ENCODE data around the gene NKPD1.

Gene NKPD1

GRCh38 chr19:45170146-45171106 lies 9.6 kb upstream of the NKPD1 start:
- Histone ChIP-seq H3K9ac (ENCODE audit: low read length) (no peak overlapping the region), H3K36me3 (ENCODE audit: control insufficient read depth, insufficient read depth, low read length) (no peaks in the 10 kb centered on the region), H3K27me3 (ENCODE audit: control insufficient read depth, insufficient read depth, low read length) (no peaks in the 10 kb centered on the region), H3K4me1 (ENCODE audit: control insufficient read depth, insufficient read depth, low read length) (no peaks in the 10 kb centered on the region), H3K4me3 (ENCODE audit: low read length) (no peak overlapping the region), H3K27ac (ENCODE audit: low read depth, low read length) (no peak overlapping the region)

GRCh38 chr19:45169602-45170001 lies 8.8 kb upstream of the NKPD1 start:
- Histone ChIP-seq H3K9ac (ENCODE audit: low read length) (no peak overlapping the region), H3K27ac (ENCODE audit: low read depth, low read length) (no peak overlapping the region), H3K4me3 (ENCODE audit: low read length) (no peak overlapping the region), H3K27me3 (ENCODE audit: control insufficient read depth, insufficient read depth, low read length) (no peaks in the 10 kb centered on the region), H3K4me1 (ENCODE audit: control insufficient read depth, insufficient read depth, low read length) (no peaks in the 10 kb centered on the region), H3K36me3 (ENCODE audit: control insufficient read depth, insufficient read depth, low read length) (no peaks in the 10 kb centered on the region)

GRCh38 chr19:45168767-45169351 lies 8.1 kb upstream of the NKPD1 start:
- Histone ChIP-seq H3K27me3 (ENCODE audit: control insufficient read depth, insufficient read depth, low read length) (no peaks in the 10 kb centered on the region), H3K4me1 (ENCODE audit: control insufficient read depth, insufficient read depth, low read length) (no peaks in the 10 kb centered on the region), H3K4me3 (ENCODE audit: low read length) (no peak overlapping the region), H3K9ac (ENCODE audit: low read length) (no peak overlapping the region), H3K36me3 (ENCODE audit: control insufficient read depth, insufficient read depth, low read length) (no peaks in the 10 kb centered on the region), H3K27ac (ENCODE audit: low read depth, low read length) (no peak overlapping the region)

- Histone ChIP-seq H3K9ac (ENCODE audit: low read length) (no peak overlapping the region), H3K27ac (ENCODE audit: low read depth, low read length) (no peak overlapping the region), H3K4me1 (ENCODE audit: control insufficient read depth, insufficient read depth, low read length) (no peaks in the 10 kb centered on the region), H3K27me3 (ENCODE audit: control insufficient read depth, insufficient read depth, low read length) (no peaks in the 10 kb centered on the region), H3K4me3 (ENCODE audit: low read length) (no peak overlapping the region), H3K36me3 (ENCODE audit: control insufficient read depth, insufficient read depth, low read length) (no peaks in the 10 kb centered on the region)
These were observed 6.0 kb upstream of the NKPD1 start for GRCh38 chr19:45166723-45167252.

GRCh38 chr19:45164577-45165335 lies 4.0 kb upstream of the NKPD1 start:
- no peak overlapping the region for H3K27ac ChIP-seq (ENCODE audit: low read depth, low read length)
- peaks cover 8% of the 10 kb centered on the region for H3K27me3 ChIP-seq (ENCODE audit: control insufficient read depth, insufficient read depth, low read length)
- H3K36me3 ChIP-seq (ENCODE audit: control insufficient read depth, insufficient read depth, low read length), result no peaks in the 10 kb centered on the region
- H3K4me3 ChIP-seq (ENCODE audit: low read length), result no peak overlapping the region
- H3K9ac ChIP-seq (ENCODE audit: low read length), result no peak overlapping the region
- H3K4me1 ChIP-seq (ENCODE audit: control insufficient read depth, insufficient read depth, low read length), result no peaks in the 10 kb centered on the region

DNA sequence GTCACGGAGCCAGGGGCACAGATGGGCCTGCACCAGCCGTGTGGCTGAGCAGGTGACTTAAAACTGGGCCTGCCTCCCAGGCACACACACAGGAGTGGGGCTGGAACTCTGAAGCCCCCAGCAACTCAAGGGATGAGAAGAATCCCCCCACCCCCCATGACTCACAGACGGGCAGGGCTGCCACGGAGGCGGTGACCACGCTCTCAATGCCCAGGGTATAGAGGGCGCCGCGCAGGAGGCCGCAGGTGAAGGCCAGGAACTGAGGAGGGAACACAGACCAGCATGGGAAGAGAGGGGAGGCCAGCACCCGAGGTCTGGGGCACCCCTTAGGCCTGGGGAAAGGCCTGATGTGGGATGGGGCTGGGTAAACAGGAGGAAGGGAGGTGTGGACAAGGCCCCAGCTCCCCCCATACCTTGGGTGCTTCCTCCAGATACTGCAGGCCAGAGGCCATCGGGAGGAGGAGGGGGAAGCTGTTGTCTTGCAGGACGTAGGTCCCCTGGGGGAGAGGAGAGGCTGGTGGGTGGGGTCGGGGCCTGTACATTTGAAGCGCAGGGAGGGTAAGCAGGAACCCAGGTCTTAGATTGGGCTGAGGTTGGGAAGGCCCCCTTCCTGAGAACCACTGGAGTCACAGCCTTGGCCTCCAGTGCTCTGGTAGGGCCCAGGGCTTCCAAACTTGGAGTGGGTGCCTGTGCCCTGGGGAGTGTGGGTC lies 3.1 kb upstream of the NKPD1 start:
- Histone ChIP-seq H3K36me3 (ENCODE audit: control insufficient read depth, insufficient read depth, low read length) (no peaks in the 10 kb centered on the region), H3K4me3 (ENCODE audit: low read length) (no peak overlapping the region), H3K27me3 (ENCODE audit: control insufficient read depth, insufficient read depth, low read length) (peaks cover 11% of the 10 kb centered on the region), H3K27ac (ENCODE audit: low read depth, low read length) (no peak overlapping the region), H3K4me1 (ENCODE audit: control insufficient read depth, insufficient read depth, low read length) (no peaks in the 10 kb centered on the region), H3K9ac (ENCODE audit: low read length) (no peak overlapping the region)

- Histone ChIP-seq H3K27me3 (ENCODE audit: control insufficient read depth, insufficient read depth, low read length) (peaks cover 13% of the 10 kb centered on the region), H3K4me1 (ENCODE audit: control insufficient read depth, insufficient read depth, low read length) (no peaks in the 10 kb centered on the region), H3K9ac (ENCODE audit: low read length) (no peak overlapping the region), H3K4me3 (ENCODE audit: low read length) (no peak overlapping the region), H3K36me3 (ENCODE audit: control insufficient read depth, insufficient read depth, low read length) (no peaks in the 10 kb centered on the region), H3K27ac (ENCODE audit: low read depth, low read length) (no peak overlapping the region)
These were observed 2.4 kb upstream of the NKPD1 start for GRCh38 chr19:45163156-45163555.

- H3K27ac ChIP-seq (ENCODE audit: low read depth, low read length), result no peak overlapping the region
- H3K9ac ChIP-seq (ENCODE audit: low read length), result no peak overlapping the region
- no peaks in the 10 kb centered on the region for H3K36me3 ChIP-seq (ENCODE audit: control insufficient read depth, insufficient read depth, low read length)
- H3K4me1 ChIP-seq (ENCODE audit: control insufficient read depth, insufficient read depth, low read length), result no peaks in the 10 kb centered on the region
- no peak overlapping the region for H3K4me3 ChIP-seq (ENCODE audit: low read length)
- H3K27me3 ChIP-seq (ENCODE audit: control insufficient read depth, insufficient read depth, low read length), result peaks cover 16% of the 10 kb centered on the region
These were observed 1.9 kb upstream of the NKPD1 start for GRCh38 chr19:45162608-45163143.

DNA sequence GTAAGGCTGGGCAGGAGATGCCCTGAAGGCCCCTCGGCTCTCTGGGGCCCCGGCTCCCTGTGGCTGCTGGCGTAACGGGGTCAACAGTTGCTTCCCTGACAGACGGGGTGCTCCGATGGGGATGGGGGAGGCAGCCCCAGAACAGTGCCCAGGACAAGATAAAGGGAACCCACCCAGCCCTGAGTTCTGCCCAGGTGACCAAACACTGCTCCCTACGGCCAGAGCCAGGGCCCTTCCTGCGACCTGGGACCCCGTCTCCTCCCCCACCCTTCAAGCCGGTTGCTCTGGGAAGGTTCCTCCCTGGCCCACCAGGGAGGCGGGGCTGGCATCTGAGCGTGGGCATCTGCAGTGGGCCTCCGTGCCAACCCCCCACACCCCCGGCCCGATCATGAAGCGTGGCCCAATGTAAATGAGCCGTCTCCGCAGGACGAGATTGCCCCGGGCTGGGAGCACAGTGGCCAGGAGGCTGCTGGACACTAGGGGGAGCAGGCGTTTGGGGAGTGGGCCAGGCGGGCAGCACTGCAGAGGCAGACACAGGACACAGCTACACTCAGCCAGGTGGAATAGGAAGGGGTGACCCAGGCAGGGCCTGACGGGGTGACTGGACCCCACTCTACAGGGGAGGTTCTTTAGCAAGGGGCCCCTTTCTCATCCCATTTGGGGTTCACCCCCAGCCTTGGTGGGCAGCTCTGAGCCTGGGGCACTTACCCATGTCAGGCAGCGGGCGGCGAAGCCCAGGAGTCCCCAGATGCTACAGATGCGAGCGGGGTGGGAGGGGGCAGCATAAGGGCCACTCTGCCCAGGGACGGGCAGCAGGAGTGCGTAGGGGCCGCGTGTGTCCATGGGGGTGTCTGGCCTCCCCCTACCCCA lies 1.2 kb upstream of the NKPD1 start:
- peaks cover 16% of the 10 kb centered on the region for H3K27me3 ChIP-seq (ENCODE audit: control insufficient read depth, insufficient read depth, low read length)
- H3K9ac ChIP-seq (ENCODE audit: low read length), result no peak overlapping the region
- H3K4me3 ChIP-seq (ENCODE audit: low read length), result no peak overlapping the region
- no peaks in the 10 kb centered on the region for H3K4me1 ChIP-seq (ENCODE audit: control insufficient read depth, insufficient read depth, low read length)
- H3K27ac ChIP-seq (ENCODE audit: low read depth, low read length), result no peak overlapping the region
- H3K36me3 ChIP-seq (ENCODE audit: control insufficient read depth, insufficient read depth, low read length), result no peaks in the 10 kb centered on the region

- peaks cover 16% of the 10 kb centered on the region for H3K27me3 ChIP-seq (ENCODE audit: control insufficient read depth, insufficient read depth, low read length)
- no peak overlapping the region for H3K4me3 ChIP-seq (ENCODE audit: low read length)
- no peaks in the 10 kb centered on the region for H3K4me1 ChIP-seq (ENCODE audit: control insufficient read depth, insufficient read depth, low read length)
- no peak overlapping the region for H3K27ac ChIP-seq (ENCODE audit: low read depth, low read length)
- H3K9ac ChIP-seq (ENCODE audit: low read length), result no peak overlapping the region
- H3K36me3 ChIP-seq (ENCODE audit: control insufficient read depth, insufficient read depth, low read length), result no peaks in the 10 kb centered on the region
These were observed 834 bp downstream of the NKPD1 start for GRCh38 chr19:45159971-45160324.

Data from rectal smooth muscle tissue (tissue), 1 donor.